ENCODE measurements around the gene TRIM28. TPM values are rescaled to one million over a fixed set of nuclear protein-coding genes. Genes with fewer than 3 reads are reported as not detected.

TRIM28 gene
- total and polyA plus RNA-seq, 2 donors (not counting 1 experiment from before 2014, with no cell fraction given): 160 to 325 TPM

DNA sequence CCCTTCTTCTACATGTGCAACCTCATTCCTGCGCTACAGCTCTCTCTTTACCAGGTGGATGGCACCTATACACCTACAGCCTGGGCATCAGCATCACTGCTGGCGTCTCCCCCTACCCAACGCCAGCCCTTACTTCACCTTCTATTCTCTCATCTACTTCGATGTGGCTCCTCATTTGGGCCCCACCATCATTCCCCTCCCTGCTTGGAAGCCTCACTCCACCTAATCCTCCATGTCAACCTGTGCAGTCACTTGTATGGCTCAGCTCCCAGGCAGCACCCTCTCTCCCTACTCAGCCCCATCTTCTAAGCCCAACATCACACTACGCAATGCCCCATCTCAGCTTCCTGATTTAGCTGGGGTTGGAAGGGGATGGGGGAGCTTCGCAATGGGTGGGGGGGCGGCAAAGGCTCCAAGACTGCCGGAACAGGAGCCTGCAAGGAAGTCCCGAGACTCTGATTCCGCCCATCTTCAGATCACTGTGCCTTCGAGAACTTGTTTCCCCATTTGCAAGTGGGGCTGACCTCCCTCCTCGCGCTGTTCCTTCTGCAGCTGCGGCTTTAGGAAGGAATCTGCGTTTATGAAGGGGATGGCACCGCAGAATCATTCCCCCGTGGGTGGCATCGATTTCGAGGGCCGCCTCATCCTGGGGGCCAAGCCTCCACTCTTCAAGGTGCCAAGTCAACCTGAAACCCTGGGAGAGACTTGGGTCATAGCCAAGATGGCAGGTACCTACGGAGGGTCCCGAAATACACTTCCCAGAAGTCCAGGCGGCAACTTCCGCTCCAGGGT, 28.4 kb downstream of the TRIM28 start:
- TF ChIP-seq, protein P1, sequence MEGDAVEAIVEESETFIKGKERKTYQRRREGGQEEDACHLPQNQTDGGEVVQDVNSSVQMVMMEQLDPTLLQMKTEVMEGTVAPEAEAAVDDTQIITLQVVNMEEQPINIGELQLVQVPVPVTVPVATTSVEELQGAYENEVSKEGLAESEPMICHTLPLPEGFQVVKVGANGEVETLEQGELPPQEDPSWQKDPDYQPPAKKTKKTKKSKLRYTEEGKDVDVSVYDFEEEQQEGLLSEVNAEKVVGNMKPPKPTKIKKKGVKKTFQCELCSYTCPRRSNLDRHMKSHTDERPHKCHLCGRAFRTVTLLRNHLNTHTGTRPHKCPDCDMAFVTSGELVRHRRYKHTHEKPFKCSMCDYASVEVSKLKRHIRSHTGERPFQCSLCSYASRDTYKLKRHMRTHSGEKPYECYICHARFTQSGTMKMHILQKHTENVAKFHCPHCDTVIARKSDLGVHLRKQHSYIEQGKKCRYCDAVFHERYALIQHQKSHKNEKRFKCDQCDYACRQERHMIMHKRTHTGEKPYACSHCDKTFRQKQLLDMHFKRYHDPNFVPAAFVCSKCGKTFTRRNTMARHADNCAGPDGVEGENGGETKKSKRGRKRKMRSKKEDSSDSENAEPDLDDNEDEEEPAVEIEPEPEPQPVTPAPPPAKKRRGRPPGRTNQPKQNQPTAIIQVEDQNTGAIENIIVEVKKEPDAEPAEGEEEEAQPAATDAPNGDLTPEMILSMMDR (conservative IDR thresholded peaks at IDR 0.05 in 1 of 2, IDR thresholded peaks at IDR 0.05 in 1 of 2; ENCODE audit: low read depth in 1 of 2, low read length in 2 of 2): no peak
- no peak for TF ChIP-seq EZH2 (IDR thresholded peaks at IDR 0.05; ENCODE audit: low read length, missing control alignments)
- Histone ChIP-seq H2AFZ (ENCODE audit: low read length) (peak overlapping the region; percentile 64), H4K20me1 (ENCODE audit: control insufficient read depth, extremely low read depth, insufficient read depth, low read length) (no peaks in the 10 kb centered on the region), H3K27me3 (ENCODE audit: control insufficient read depth, insufficient read depth, low read length) (no peaks in the 10 kb centered on the region), H3K36me3 (ENCODE audit: control insufficient read depth, insufficient read depth, low read length) (peaks cover 14% of the 10 kb centered on the region), H3K4me3 (replicated peaks in 1 of 4; ENCODE audit: control extremely low read depth in 1 of 4, insufficient read depth in 1 of 4, low read depth in 3 of 4, low read length in 4 of 4) (peak overlapping the region; percentile 58 to 91 (median 77)), H3K9me3 (ENCODE audit: control insufficient read depth, insufficient read depth, low read depth, low read length) (no peaks in the 10 kb centered on the region), H3K4me2 (ENCODE audit: extremely low read depth, insufficient read depth, low read length) (peak overlapping the region; percentile 98), H3K27ac (ENCODE audit: insufficient read depth, low read length) (peak overlapping the region; percentile 98), H3K9ac (ENCODE audit: insufficient read depth, low read length) (peak overlapping the region; percentile 94), H3K79me2 (ENCODE audit: control insufficient read depth, insufficient read depth, low read length) (peaks cover 8% of the 10 kb centered on the region), H3K4me1 (ENCODE audit: control insufficient read depth, extremely low read depth, insufficient read depth, low read length) (peaks cover 11% of the 10 kb centered on the region)
- no peak for DNase-seq (ENCODE audit: low read depth in 2 of 2)

DNA sequence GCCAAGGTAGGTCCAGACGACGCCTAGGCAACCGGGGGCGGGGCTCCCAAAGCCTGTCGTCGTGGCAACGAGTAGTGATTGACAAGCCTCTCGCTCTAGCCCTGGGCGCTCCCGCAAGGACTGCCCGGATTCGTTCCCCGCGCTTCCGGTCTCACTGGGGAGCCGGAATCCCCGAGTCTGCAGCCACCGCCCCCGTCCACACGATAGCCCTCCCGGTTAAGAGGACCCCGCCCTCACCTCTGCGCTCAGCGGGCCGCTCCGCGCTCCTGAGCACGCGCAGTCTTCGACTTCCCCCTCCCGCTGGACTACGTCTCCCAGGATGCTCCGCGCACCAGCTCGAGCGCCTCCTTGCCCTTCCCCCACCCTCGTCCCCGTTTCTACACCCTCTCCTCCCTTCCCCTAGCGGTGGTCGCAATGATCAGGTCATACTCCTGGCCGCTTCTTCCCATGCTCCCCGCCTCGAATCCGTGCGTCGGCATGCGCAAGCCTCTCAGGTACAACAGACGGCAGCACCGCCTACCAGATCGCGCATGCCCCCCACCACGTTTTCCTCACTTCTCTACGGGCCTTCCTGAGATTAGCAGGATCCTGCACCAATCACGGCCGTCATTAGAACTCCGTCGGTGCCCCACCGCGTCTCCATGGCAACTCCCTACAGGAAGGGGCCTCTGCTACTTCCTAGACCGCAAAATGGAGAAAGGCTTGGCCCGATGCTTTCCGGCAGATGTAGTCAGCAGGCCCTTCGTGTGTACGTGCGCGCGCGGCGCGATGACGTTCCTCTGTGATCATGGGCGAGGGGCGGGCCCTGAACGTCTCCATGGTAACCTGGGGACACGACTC, 29.2 kb downstream of the TRIM28 start, which contains the start of gene MZF1:
TSS of gene MZF1 (minus strand) at position 518 of the 840 bp plus-strand sequence. CDS start 1,946 bp downstream, outside the sequence.
- Histone ChIP-seq H3K9ac (ENCODE audit: insufficient read depth, low read length) (peak within 1 kb of the TSS; percentile 94), H3K27me3 (ENCODE audit: control insufficient read depth, insufficient read depth, low read length) (no peaks in the 10 kb centered on the region), H4K20me1 (ENCODE audit: control insufficient read depth, extremely low read depth, insufficient read depth, low read length) (no peaks in the 10 kb centered on the region), H2AFZ (ENCODE audit: low read length) (peak within 1 kb of the TSS; percentile 89), H3K4me3 (replicated peaks in 1 of 4; ENCODE audit: control extremely low read depth in 1 of 4, insufficient read depth in 1 of 4, low read depth in 3 of 4, low read length in 4 of 4) (peak within 1 kb of the TSS; percentile 58 to 91 (median 77)), H3K4me1 (ENCODE audit: control insufficient read depth, extremely low read depth, insufficient read depth, low read length) (peaks cover 11% of the 10 kb centered on the region), H3K79me2 (ENCODE audit: control insufficient read depth, insufficient read depth, low read length) (peaks cover 11% of the 10 kb centered on the region), H3K9me3 (ENCODE audit: control insufficient read depth, insufficient read depth, low read depth, low read length) (no peaks in the 10 kb centered on the region), H3K27ac (ENCODE audit: insufficient read depth, low read length) (peak within 1 kb of the TSS; percentile 98), H3K4me2 (ENCODE audit: extremely low read depth, insufficient read depth, low read length) (peak within 1 kb of the TSS; percentile 100), H3K36me3 (ENCODE audit: control insufficient read depth, insufficient read depth, low read length) (peaks cover 15% of the 10 kb centered on the region)
- DNase-seq (ENCODE audit: low read depth in 2 of 2): peak; percentile 100
- TF ChIP-seq, protein P1 (conservative IDR thresholded peaks at IDR 0.05 in 1 of 2, IDR thresholded peaks at IDR 0.05 in 1 of 2; ENCODE audit: low read depth in 1 of 2, low read length in 2 of 2): no peak
- TF ChIP-seq EZH2 (IDR thresholded peaks at IDR 0.05; ENCODE audit: low read length, missing control alignments): no peak

DNA sequence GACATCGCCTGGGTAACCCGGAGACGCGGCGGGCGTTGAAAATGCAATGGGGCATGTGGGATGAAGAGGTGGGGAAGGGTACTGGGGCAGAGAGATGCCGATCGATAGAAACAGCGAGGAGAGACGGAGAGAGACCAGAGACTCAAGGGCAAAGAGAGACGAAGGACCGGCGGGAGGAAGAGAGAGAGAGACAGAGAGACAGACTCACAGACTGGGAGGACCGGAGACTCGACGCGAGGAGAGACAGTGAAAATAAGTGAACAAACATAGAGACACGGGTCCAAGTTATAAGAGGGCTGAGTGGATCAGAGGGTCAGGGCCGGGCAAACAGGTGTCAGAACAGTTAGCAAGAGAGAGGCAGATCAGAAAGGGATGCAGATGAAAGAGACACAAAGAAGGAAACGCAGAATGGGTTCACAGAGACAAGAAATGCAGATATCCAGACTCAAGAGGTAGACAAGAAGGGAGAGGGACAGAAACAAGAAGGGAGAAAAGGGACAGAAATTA, 29.8 kb downstream of the TRIM28 start:
- DNase-seq (ENCODE audit: low read depth in 2 of 2): no peak
- peaks cover 16% of the 10 kb centered on the region for H3K36me3 ChIP-seq (ENCODE audit: control insufficient read depth, insufficient read depth, low read length)
- TF ChIP-seq, protein P1 (conservative IDR thresholded peaks at IDR 0.05 in 1 of 2, IDR thresholded peaks at IDR 0.05 in 1 of 2; ENCODE audit: low read depth in 1 of 2, low read length in 2 of 2): no peak
- TF ChIP-seq EZH2 (IDR thresholded peaks at IDR 0.05; ENCODE audit: low read length, missing control alignments): no peak
- peak overlapping the region; percentile 100 for H3K4me2 ChIP-seq (ENCODE audit: extremely low read depth, insufficient read depth, low read length)
- H3K27ac ChIP-seq (ENCODE audit: insufficient read depth, low read length): peak overlapping the region; percentile 98
- H3K27me3 ChIP-seq (ENCODE audit: control insufficient read depth, insufficient read depth, low read length): no peaks in the 10 kb centered on the region
- no peaks in the 10 kb centered on the region for H4K20me1 ChIP-seq (ENCODE audit: control insufficient read depth, extremely low read depth, insufficient read depth, low read length)
- peak overlapping the region; percentile 85 for H2AFZ ChIP-seq (ENCODE audit: low read length)
- no peaks in the 10 kb centered on the region for H3K9me3 ChIP-seq (ENCODE audit: control insufficient read depth, insufficient read depth, low read depth, low read length)
- H3K79me2 ChIP-seq (ENCODE audit: control insufficient read depth, insufficient read depth, low read length): peaks cover 17% of the 10 kb centered on the region
- H3K9ac ChIP-seq (ENCODE audit: insufficient read depth, low read length): peak overlapping the region; percentile 81
- peak overlapping the region; percentile 58 to 88 (median 74) for H3K4me3 ChIP-seq (replicated peaks in 1 of 4; ENCODE audit: control extremely low read depth in 1 of 4, insufficient read depth in 1 of 4, low read depth in 3 of 4, low read length in 4 of 4)
- peaks cover 11% of the 10 kb centered on the region for H3K4me1 ChIP-seq (ENCODE audit: control insufficient read depth, extremely low read depth, insufficient read depth, low read length)
